GM12878 (cell line): ENCODE data around the gene SET. TPM values are rescaled to one million over a fixed set of nuclear protein-coding genes. Genes with fewer than 3 reads are reported as not detected.

Source experiments
- BCL11A ChIP-seq: IDR thresholded peaks from 2 replicates; pipeline ENCODE4 v1.6.1; 2011; ENCODE audit warnings: low read depth, low read length
- MTA2 ChIP-seq: fragments of 450-650 bp; IDR thresholded peaks from 2 replicates; pipeline ENCODE4 v1.6.1; 2016; ENCODE audit warnings: low read depth, mild to moderate bottlenecking, moderate library complexity
- POLR2A ChIP-seq: IDR thresholded peaks from 2 replicates; pipeline ENCODE4 v1.6.1; 2011; ENCODE audit warnings: low read depth, mild to moderate bottlenecking, low read length
- RB1 ChIP-seq: fragments of 450-650 bp; formaldehyde crosslinking; IDR thresholded peaks from 2 replicates; pipeline ENCODE4 v1.6.1; 2017; ENCODE audit warnings: mild to moderate bottlenecking, borderline replicate concordance
- RFX5 ChIP-seq: IDR thresholded peaks from 2 replicates; pipeline ENCODE4 v1.6.1; 2011; ENCODE audit warnings: low read depth, low read length, improper control_type of control experiment
- SKIL ChIP-seq: fragments of 450-650 bp; IDR thresholded peaks from 2 replicates; pipeline ENCODE4 v1.6.1; 2017; ENCODE audit warnings: mild to moderate bottlenecking, low read depth, inconsistent platforms; ENCODE audit not compliant: poor library complexity, severe bottlenecking
- TBL1XR1 ChIP-seq: IDR thresholded peaks from 2 replicates; pipeline ENCODE4 v1.6.1; 2012; ENCODE audit warnings: low read depth, low read length, improper control_type of control experiment
- YY1 ChIP-seq: IDR thresholded peaks from 2 replicates; pipeline ENCODE4 v1.6.1; 2011; ENCODE audit warnings: low read depth, mild to moderate bottlenecking, low read length
- ZNF592 ChIP-seq: fragments of 450-650 bp; IDR thresholded peaks from 2 replicates; pipeline ENCODE4 v1.6.1; 2017; ENCODE audit warnings: mild to moderate bottlenecking, moderate library complexity
- ZZZ3 ChIP-seq: IDR thresholded peaks from 2 replicates; pipeline ENCODE4 v1.6.1; 2011; ENCODE audit warnings: low read depth; ENCODE audit not compliant: control insufficient read depth, insufficient read length
- polyA plus RNA-seq, 11 experiments: library from polyadenylated mRNA; depleted of rRNA in 4 of 11; unstranded in 6 of 11; stranded (reverse) in 5 of 11; fragments of >200 nt; fragmentation: Nextera tagmentation in 4 of 11; fragmentation: Illumina TruSeq in 1 of 11; extraction: Ambion mirVana in 4 of 11; extraction: Trizol in 1 of 11; gene quantifications; 1 replicate in 1 of 11; 2 replicates in 10 of 11; pipeline versions ENCODE4 v1.2.1 to v1.2.3, GENCODE V29; 2011 to 2016; ENCODE audit warnings: inconsistent platforms in 2 of 11, missing spikeins in 2 of 11, low read depth in 1 of 11
- total RNA-seq, 4 experiments: library from RNA; depleted of rRNA in 3 of 4; stranded (reverse); fragments of >200 nt in 3 of 4; fragmentation: Illumina TruSeq in 1 of 4; extraction: Trizol in 1 of 4; gene quantifications; 2 replicates each; pipeline versions ENCODE4 v1.2.1 to v1.2.3, GENCODE V29; 2013 to 2021

The SET gene
- total and polyA plus RNA-seq, 10 of the 15 experiments (the other 5 are each of a cell fraction or from before 2014, with no cell fraction given), result 284 to 706 (median 445) TPM

- TF ChIP-seq ZNF592, result no peak
- TF ChIP-seq RB1, result 0 out of 2 replicates have a peak, but pooled peaks have one; percentile 18
- peak; percentile 38 for TF ChIP-seq SKIL
- peak; percentile 94 for TF ChIP-seq YY1
- TF ChIP-seq BCL11A, result no peak
- 0 out of 2 replicates have a peak, but pooled peaks have one; percentile 5 for TF ChIP-seq RFX5
- TF ChIP-seq ZZZ3, result no peak
- TF ChIP-seq TBL1XR1, result no peak
- TF ChIP-seq POLR2A, result peak; percentile 99
- no peak for TF ChIP-seq MTA2
Observed at GRCh38 chr9:128723866-128724743, 35.1 kb downstream of the SET start, which contains the start of gene ZDHHC12 (continued).
